Thyroid gland (tissue), 4 donors: ENCODE measurements around the gene RFLNA.

Source experiments
- CTCF ChIP-seq, 6 experiments: fragments of 200-600 bp in 3 of 6; fragments of 450-650 bp in 3 of 6; sonication (generic) in 3 of 6; IDR thresholded peaks; one replicate each; pipeline ENCODE4 v1.5.1; 2016 to 2019; ENCODE audit warnings: antibody characterized with exemption in 6 of 6, mild to moderate bottlenecking in 2 of 6, inconsistent platforms in 1 of 6, moderate library complexity in 1 of 6
- POLR2A ChIP-seq, 2 donors: fragments of 450-650 bp; IDR thresholded peaks; one replicate each; pipeline ENCODE4 v1.6.1; 2017; ENCODE audit warnings: antibody characterized with exemption in 2 of 2, mild to moderate bottlenecking in 2 of 2, moderate library complexity in 1 of 2

- TF ChIP-seq CTCF (IDR thresholded peaks at IDR 0.05) (no peak), POLR2A (IDR thresholded peaks at IDR 0.05) (no peak)
These were observed 32.0 kb downstream of the RFLNA start for GRCh38 chr12:124326871-124327270.
